HUES64 (cell line): Measurements from ENCODE around the gene NTF3.

Source experiments
- H3K27ac ChIP-seq: 2 replicates; pipeline ENCODE4 v1.7.0; 2013; ENCODE audit warnings: low read depth, low read length, inconsistent platforms
- H3K27me3 ChIP-seq: 2 replicates; pipeline ENCODE4 v1.6.1; 2013; ENCODE audit warnings: mild to moderate bottlenecking, low read length; ENCODE audit not compliant: insufficient read depth
- H3K36me3 ChIP-seq: 2 replicates; pipeline ENCODE4 v1.6.1; 2013; ENCODE audit warnings: mild to moderate bottlenecking, low read length; ENCODE audit not compliant: insufficient read depth
- H3K4me1 ChIP-seq: 2 replicates; pipeline ENCODE4 v1.6.1; 2013; ENCODE audit warnings: mild to moderate bottlenecking, low read length, moderate library complexity; ENCODE audit not compliant: insufficient read depth
- H3K4me3 ChIP-seq: 2 replicates; pipeline ENCODE4 v1.5.1; 2013; ENCODE audit warnings: mild to moderate bottlenecking, low read length, moderate library complexity
- H3K9ac ChIP-seq: 2 replicates; pipeline ENCODE4 v1.6.1; 2013; ENCODE audit warnings: mild to moderate bottlenecking, low read depth, low read length
- H3K9me3 ChIP-seq: 2 replicates; pipeline ENCODE4 v1.6.1; 2013; ENCODE audit warnings: low read depth, low read length; ENCODE audit not compliant: insufficient read depth
- WGBS: fragments of 150-250, 120-280 bp; methylation state at CpG from one replicate; pipeline ENCODE4 v1.1.7; 2013; ENCODE audit warnings: missing lambda C conversion rate; 5-methylcytosine and 5-hydroxymethylcytosine counted together

The NTF3 gene

DNA sequence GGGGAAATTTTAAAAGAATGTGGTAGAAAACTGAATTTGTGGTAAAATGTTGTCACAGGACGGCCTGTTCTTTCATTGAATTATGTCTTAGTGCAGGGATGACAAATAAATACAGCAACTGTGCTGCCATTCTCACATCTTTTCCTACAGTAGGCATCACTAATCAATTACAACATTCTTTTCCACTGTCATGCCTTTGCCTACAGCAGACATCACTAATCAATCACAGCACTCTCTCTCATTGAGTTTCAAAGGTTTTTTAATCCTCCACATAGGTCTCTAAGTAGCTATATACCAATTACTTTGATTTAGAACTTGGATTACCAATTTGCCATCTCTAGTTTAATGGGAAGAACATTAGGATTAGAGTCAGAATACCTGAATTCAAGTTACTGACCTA, 30.1 kb downstream of the NTF3 start:
- 87% methylated on average over 1 of the region's 1 CpG for WGBS
- Histone ChIP-seq H3K27ac (no peak overlapping the region), H3K4me3 (no peak overlapping the region), H3K4me1 (no peaks in the 10 kb centered on the region), H3K36me3 (no peaks in the 10 kb centered on the region), H3K27me3 (no peaks in the 10 kb centered on the region), H3K9ac (no peak overlapping the region), H3K9me3 (no peaks in the 10 kb centered on the region)

DNA sequence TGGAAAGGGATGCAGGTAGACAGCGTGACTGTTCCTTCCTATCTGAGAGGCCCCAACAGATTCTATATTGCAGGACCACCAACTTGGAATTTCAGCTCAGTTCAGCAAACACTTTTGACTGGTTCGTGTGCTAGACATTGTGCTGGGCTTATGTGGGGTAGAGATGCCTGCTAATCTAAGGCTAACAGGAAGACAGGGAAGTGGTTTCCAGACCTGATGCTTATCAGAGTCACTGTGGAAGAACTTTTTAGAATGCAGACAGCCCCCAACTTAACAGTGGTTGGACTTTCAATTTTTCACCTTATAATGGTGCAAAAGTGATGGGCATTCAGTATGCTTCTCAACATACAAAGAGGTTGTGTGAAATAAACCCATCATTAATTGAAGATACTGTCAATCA, 32.2 kb downstream of the NTF3 start:
- H3K9me3 ChIP-seq: no peaks in the 10 kb centered on the region
- WGBS: 81% methylated on average over 2 of the region's 2 CpGs
- no peaks in the 10 kb centered on the region for H3K27me3 ChIP-seq
- H3K4me1 ChIP-seq: peaks cover 4% of the 10 kb centered on the region; the same call in 1 of the 2 replicates
- no peak overlapping the region for H3K4me3 ChIP-seq
- H3K36me3 ChIP-seq: no peaks in the 10 kb centered on the region
- H3K9ac ChIP-seq: no peak overlapping the region
- no peak overlapping the region for H3K27ac ChIP-seq

DNA sequence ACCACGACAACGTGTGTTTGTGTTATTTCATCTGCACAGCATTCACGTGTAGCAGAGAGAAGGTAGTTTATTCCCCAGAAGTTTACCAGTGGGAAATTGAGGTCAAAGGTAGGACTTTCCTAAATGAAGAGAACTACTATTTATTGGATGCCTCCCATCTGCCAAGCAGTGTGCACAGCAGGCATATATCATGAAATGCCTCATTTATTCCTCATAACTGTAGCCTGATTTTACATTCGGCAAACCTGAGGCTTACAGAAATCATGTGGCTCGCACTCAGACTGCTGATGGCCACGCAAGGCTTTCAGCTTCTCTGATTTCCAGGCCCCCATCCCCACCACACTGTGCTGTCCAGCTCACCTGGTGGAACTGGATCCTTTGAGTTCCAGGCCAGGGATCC, 33.5 kb downstream of the NTF3 start:
- no peak overlapping the region for H3K4me3 ChIP-seq
- H3K27ac ChIP-seq: no peak overlapping the region
- H3K9me3 ChIP-seq: no peaks in the 10 kb centered on the region
- peaks cover 4% of the 10 kb centered on the region; the same call in 1 of the 2 replicates for H3K4me1 ChIP-seq
- no peak overlapping the region for H3K9ac ChIP-seq
- no peaks in the 10 kb centered on the region for H3K36me3 ChIP-seq
- WGBS: 95% methylated on average over 6 of the region's 6 CpGs
- H3K27me3 ChIP-seq: no peaks in the 10 kb centered on the region

DNA sequence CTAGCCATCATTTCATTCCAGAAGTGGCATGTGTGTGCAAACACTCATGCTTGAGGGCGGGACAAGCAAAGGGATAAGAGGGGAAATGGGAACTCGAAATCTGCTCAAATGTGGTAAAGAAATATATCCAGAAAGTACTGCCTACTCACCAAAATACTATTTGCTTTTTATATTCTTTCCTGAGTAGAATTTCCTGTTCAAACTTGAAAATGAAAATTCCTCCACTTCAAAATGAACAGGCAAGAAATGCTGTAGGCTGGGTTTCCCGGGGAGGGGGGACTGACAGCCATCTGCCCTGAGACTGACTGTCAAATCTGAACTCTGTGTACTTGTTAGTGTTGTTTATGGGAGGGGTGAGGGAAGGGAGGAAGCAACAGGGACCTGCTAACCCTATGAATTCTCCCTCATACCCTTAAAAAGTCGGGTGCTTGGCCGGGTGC, 34.6 kb downstream of the NTF3 start:
- Histone ChIP-seq H3K27me3 (no peaks in the 10 kb centered on the region), H3K36me3 (no peaks in the 10 kb centered on the region), H3K4me3 (no peak overlapping the region), H3K9me3 (no peaks in the 10 kb centered on the region), H3K9ac (no peak overlapping the region), H3K4me1 (peaks cover 4% of the 10 kb centered on the region; the same call in 1 of the 2 replicates), H3K27ac (no peak overlapping the region)
- 83% methylated on average over 3 of the region's 5 CpGs for WGBS

DNA sequence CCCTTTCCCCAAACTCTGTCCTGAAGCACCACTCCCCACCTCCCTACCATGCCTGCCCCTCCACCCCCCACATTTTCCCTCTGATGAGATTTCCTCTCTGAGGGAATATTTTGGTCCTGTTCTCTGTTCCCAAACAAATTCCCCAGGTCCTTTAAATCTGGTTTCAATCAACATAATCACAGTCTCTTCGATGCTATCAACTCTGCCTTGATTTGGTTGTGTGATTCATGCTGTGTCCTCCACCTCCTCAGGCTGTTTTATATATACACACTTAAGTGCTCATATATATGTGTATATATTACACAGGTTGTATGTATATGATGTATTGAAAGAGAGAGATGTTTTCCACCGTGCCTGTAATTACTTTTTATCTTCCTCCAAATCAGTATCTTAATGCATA, 36.0 kb downstream of the NTF3 start:
- no peaks in the 10 kb centered on the region for H3K9me3 ChIP-seq
- H3K9ac ChIP-seq: no peak overlapping the region
- no peak overlapping the region for H3K4me3 ChIP-seq
- peaks cover 4% of the 10 kb centered on the region; the same call in 1 of the 2 replicates for H3K4me1 ChIP-seq
- WGBS: 84% methylated on average over 2 of the region's 2 CpGs
- no peak overlapping the region for H3K27ac ChIP-seq
- no peaks in the 10 kb centered on the region for H3K36me3 ChIP-seq
- H3K27me3 ChIP-seq: no peaks in the 10 kb centered on the region

DNA sequence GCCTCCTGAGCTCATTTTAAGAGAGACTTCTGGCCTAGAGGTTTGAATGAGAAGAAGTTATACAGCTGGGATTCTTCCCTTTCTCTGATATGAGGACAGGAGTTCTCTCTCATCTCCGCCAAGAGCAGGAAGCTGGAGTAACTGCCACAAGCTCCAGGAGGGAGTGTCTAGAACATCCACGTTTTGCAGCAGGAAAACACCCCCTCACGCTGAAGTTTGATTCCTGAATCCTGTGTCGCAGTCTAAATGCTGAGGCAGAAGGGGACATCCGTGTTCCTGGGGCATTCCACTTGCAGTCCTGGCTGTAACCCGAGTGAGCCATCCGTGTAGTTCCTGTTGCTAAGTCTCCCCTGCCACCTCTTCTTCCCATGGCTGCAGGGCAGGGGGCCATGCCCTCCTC, 38.3 kb downstream of the NTF3 start:
- 88% methylated on average over 7 of the region's 7 CpGs for WGBS
- H3K27me3 ChIP-seq: no peaks in the 10 kb centered on the region

GRCh38 chr12:5470703-5471102, 38.8 kb downstream of the NTF3 start:
- H3K4me1 ChIP-seq: peaks cover 8% of the 10 kb centered on the region; the same call in 1 of the 2 replicates
- WGBS: 93% methylated on average over 2 of the region's 2 CpGs
- no peak overlapping the region for H3K4me3 ChIP-seq
- no peak overlapping the region for H3K9ac ChIP-seq
- no peaks in the 10 kb centered on the region for H3K9me3 ChIP-seq
- H3K27me3 ChIP-seq: no peaks in the 10 kb centered on the region
- H3K27ac ChIP-seq: no peak overlapping the region
- H3K36me3 ChIP-seq: no peaks in the 10 kb centered on the region

More for the DNA sequence above, 38.3 kb downstream of the NTF3 start:
- no peaks in the 10 kb centered on the region for H3K36me3 ChIP-seq
- H3K9me3 ChIP-seq: no peaks in the 10 kb centered on the region
- no peak overlapping the region for H3K9ac ChIP-seq
- no peak overlapping the region for H3K27ac ChIP-seq
- peaks cover 8% of the 10 kb centered on the region; the same call in 1 of the 2 replicates for H3K4me1 ChIP-seq
- no peak overlapping the region for H3K4me3 ChIP-seq

DNA sequence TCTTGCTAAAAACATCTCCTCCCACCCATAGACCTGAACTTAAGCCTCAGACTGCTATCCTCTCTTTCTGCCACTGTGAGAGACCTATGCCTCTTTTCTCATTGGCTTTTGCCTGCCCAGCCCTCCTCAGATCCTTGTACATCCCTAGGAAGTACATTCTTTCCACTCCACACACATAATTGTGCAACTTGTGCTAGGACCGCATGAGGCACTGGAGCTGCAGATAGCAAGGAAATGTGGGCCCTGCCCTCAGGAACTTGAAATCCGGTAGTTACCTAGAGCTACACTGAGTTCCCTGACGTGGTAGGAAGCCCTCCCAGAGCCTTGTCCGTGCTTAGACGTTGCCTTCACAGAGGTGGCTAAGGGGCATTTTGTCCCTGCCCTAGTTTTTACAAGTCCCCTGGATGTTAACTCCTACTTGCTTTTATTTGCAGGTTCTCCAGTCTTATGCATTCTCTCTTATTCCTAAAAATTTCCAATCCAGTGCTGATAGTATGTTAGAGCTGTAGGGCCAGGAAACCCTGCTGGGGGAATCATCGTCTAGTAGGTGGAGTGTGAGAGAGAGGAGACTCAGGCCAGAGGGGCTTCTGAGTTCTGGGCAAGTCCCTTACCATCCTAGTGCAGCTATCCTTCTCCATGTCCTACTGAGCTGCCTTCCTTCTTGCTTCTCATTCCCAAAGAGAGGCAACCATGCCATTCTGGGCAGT, 41.3 kb downstream of the NTF3 start:
- 86% methylated on average over 6 of the region's 6 CpGs for WGBS
- no peak overlapping the region for H3K9ac ChIP-seq
- peaks cover 7% of the 10 kb centered on the region for H3K4me1 ChIP-seq
- no peak overlapping the region for H3K27ac ChIP-seq
- H3K4me3 ChIP-seq: no peak overlapping the region
- no peaks in the 10 kb centered on the region for H3K27me3 ChIP-seq
- no peaks in the 10 kb centered on the region for H3K9me3 ChIP-seq
- no peaks in the 10 kb centered on the region for H3K36me3 ChIP-seq

- H3K4me3 ChIP-seq: no peak overlapping the region
- H3K36me3 ChIP-seq: no peaks in the 10 kb centered on the region
- peaks cover 7% of the 10 kb centered on the region for H3K4me1 ChIP-seq
- no peaks in the 10 kb centered on the region for H3K9me3 ChIP-seq
- WGBS: 81% methylated on average over 2 of the region's 2 CpGs
- no peak overlapping the region for H3K27ac ChIP-seq
- H3K9ac ChIP-seq: no peak overlapping the region
- no peaks in the 10 kb centered on the region for H3K27me3 ChIP-seq
Observed at GRCh38 chr12:5473783-5474116, 41.8 kb downstream of the NTF3 start.

DNA sequence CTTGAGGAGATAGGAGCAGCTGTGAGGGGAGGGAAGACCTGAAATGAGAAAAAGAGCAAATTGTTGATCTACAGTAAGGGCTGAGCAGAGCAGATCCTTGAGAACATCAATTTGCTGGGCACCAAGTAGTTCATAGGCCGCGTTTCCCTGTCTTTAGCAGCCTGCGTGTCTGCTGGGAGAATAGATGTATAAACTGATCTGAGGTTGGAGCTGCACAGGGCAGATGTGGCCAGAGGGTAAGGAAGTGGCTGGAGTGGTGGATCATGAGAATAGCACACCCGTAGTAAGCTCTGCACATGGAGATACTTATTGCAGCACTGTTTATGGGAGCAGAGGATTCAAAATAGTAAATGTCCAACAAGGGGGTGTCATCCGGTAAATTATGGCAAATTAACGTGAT, 44.4 kb downstream of the NTF3 start:
- H3K4me1 ChIP-seq: peaks cover 23% of the 10 kb centered on the region
- H3K9ac ChIP-seq: no peak overlapping the region
- WGBS: 91% methylated on average over 6 of the region's 6 CpGs
- H3K27me3 ChIP-seq: no peaks in the 10 kb centered on the region; the same call in 1 of the 2 replicates
- H3K4me3 ChIP-seq: no peak overlapping the region
- H3K36me3 ChIP-seq: no peaks in the 10 kb centered on the region
- no peak overlapping the region for H3K27ac ChIP-seq
- no peaks in the 10 kb centered on the region for H3K9me3 ChIP-seq

- WGBS: 54% methylated on average over 8 of the region's 8 CpGs
- H3K9ac ChIP-seq: no peak overlapping the region
- H3K27me3 ChIP-seq: no peaks in the 10 kb centered on the region; the same call in 1 of the 2 replicates
- H3K27ac ChIP-seq: no peak overlapping the region
- H3K4me1 ChIP-seq: peaks cover 23% of the 10 kb centered on the region
- no peak overlapping the region for H3K4me3 ChIP-seq
- H3K9me3 ChIP-seq: no peaks in the 10 kb centered on the region
- no peaks in the 10 kb centered on the region for H3K36me3 ChIP-seq
Observed at GRCh38 chr12:5478081-5478706, 46.3 kb downstream of the NTF3 start.
